Fibroblast of the aortic adventitia (primary cell): ENCODE measurements around the gene PIP4P1. TPM values are rescaled to one million over a fixed set of nuclear protein-coding genes. Genes with fewer than 3 reads are reported as not detected.

Experiments
- DNase-seq: peaks from one replicate; pipeline ENCODE4 v3.0.0-alpha.2; 2010; ENCODE audit warnings: low read depth
- H3K4me3 ChIP-seq: 2 replicates; pipeline ENCODE4 v1.5.1; 2011; ENCODE audit warnings: low read depth, mild to moderate bottlenecking, control low read depth, low read length, moderate library complexity
- total RNA-seq: library from RNA; depleted of rRNA; stranded (reverse); fragments of >200 nt; gene quantifications from 2 replicates; pipeline ENCODE4 v1.2.3, GENCODE V29; 2012; ENCODE audit warnings: low replicate concordance
- TF ChIP-seq, protein P1 (sequence below): IDR thresholded peaks from 2 replicates; pipeline ENCODE4 v1.5.1; 2011; ENCODE audit warnings: mild to moderate bottlenecking, low read length, control low read depth, inconsistent platforms; ENCODE audit not compliant: insufficient read depth

The PIP4P1 gene
- total RNA-seq, 1 donor: 25.3 TPM

- TF ChIP-seq, protein P1, sequence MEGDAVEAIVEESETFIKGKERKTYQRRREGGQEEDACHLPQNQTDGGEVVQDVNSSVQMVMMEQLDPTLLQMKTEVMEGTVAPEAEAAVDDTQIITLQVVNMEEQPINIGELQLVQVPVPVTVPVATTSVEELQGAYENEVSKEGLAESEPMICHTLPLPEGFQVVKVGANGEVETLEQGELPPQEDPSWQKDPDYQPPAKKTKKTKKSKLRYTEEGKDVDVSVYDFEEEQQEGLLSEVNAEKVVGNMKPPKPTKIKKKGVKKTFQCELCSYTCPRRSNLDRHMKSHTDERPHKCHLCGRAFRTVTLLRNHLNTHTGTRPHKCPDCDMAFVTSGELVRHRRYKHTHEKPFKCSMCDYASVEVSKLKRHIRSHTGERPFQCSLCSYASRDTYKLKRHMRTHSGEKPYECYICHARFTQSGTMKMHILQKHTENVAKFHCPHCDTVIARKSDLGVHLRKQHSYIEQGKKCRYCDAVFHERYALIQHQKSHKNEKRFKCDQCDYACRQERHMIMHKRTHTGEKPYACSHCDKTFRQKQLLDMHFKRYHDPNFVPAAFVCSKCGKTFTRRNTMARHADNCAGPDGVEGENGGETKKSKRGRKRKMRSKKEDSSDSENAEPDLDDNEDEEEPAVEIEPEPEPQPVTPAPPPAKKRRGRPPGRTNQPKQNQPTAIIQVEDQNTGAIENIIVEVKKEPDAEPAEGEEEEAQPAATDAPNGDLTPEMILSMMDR: no peak
- H3K4me3 ChIP-seq: no peak overlapping the region
- DNase-seq: no peak
These were observed 37.9 kb upstream of the PIP4P1 start for GRCh38 chr14:20499108-20499507.

- TF ChIP-seq, protein P1: no peak
- H3K4me3 ChIP-seq: no peak overlapping the region
- DNase-seq: no peak
These were observed 37.4 kb upstream of the PIP4P1 start for GRCh38 chr14:20498622-20499021.

DNA sequence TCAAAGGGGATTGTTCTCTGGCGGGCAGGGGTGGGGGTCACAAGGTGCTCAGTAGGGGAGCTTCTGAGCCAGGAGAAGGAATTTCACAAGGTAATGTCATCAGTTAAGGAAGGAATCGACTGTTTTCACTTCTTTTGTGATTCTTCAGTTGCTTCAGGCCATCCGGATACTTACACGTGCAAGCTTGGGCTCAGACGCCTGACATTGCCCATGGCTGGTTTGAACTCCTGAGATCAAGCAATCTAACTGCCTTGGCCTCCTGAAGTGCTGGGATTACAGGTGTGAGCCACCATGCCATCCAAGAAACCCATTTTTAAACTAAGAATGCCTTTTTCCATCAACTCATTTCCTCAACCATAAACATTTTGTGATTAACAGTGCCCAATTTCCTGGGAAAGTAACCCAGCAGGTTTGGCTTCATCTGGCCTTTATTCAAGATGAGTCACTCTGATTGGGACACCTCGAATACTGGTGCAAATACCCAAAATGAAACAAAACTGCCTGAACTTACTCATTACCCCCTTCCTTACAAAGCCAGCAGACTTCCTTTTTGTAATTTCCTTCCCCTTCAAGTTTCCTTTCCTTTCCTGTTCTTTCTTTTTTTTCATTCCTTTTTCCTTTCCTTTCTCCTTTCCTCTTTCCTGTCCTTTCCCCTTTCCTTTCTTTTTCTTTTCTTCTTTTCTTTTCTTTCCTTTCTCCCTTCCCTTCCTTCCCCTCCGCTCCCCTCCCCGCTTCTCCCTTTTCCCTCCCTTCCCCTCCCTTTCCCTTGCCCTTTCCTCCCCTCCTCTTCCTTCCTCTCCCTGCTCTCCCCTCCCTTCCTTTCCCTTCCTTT lies 33.9 kb upstream of the PIP4P1 start:
- TF ChIP-seq, protein P1: no peak
- H3K4me3 ChIP-seq: no peak overlapping the region
- peak; percentile 70 for DNase-seq

GRCh38 chr14:20493634-20494033 lies 32.4 kb upstream of the PIP4P1 start:
- TF ChIP-seq, protein P1: no peak
- no peak overlapping the region for H3K4me3 ChIP-seq
- DNase-seq: no peak

DNA sequence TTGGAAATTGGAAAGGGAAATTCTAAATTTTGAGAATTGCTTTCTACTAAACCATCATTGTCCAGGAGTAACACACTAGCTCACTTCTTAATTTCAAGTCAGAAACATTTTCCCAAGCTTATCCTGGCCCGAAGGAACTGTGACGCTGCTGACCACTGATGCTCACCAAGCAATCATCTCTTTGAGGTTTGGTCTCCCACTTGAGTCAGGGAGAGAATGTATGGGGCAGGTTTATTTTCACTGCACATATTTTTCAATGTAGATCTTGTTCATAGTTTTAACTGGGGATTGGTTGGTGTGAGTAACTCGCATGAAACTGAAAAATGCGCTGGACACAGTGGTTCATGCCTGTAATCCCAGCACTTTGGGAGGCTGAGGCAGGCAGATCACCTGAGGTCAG lies 31.3 kb upstream of the PIP4P1 start:
- DNase-seq: no peak
- TF ChIP-seq, protein P1: no peak
- no peak overlapping the region for H3K4me3 ChIP-seq

- no peak overlapping the region for H3K4me3 ChIP-seq
- TF ChIP-seq, protein P1: no peak
- no peak for DNase-seq
These were observed 29.3 kb upstream of the PIP4P1 start for GRCh38 chr14:20490563-20490962.
